Measurements from ENCODE around the gene IFT27.

IFT27 gene

DNA sequence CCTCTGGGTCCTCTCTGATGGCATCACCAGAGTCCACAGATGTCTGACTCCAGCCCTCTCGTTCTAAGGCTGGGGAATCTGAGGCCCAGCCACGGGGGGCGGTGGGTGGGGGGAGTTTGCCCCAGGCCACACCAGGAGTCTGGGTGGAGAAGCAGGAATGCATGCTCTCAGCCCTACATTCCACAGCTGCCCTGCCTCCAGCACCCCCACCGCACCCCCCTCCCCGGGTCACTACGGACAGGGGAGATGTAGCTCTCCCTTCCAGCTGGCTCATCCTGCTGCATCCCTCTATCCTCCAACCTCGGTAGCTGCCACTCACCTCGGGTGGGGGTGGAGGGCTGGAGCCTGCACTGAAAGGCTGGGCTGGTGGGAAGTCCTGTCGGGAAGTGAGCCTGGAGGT, 43.2 kb upstream of the IFT27 start:
- Histone ChIP-seq H3K4me2 (no peak overlapping the region), H3K27ac (no peak overlapping the region), H4K20me1 (ENCODE audit: insufficient read depth) (no peaks in the 10 kb centered on the region), H3K79me2 (ENCODE audit: insufficient read depth, low read depth) (no peaks in the 10 kb centered on the region), H3K9ac (no peak overlapping the region), H3K4me1 (ENCODE audit: low read depth, poor library complexity, severe bottlenecking) (no peaks in the 10 kb centered on the region), H2AFZ (ENCODE audit: low read depth) (no peak overlapping the region), H3K36me3 (ENCODE audit: insufficient read depth) (no peaks in the 10 kb centered on the region), H3K4me3 (IDR thresholded peaks at IDR 0.05; ENCODE audit: insufficient read depth, low read depth, low read length) (no peak overlapping the region), H3K27me3 (ENCODE audit: insufficient read depth, low read depth) (peaks cover 82% of the 10 kb centered on the region)
- TF ChIP-seq, protein P1, sequence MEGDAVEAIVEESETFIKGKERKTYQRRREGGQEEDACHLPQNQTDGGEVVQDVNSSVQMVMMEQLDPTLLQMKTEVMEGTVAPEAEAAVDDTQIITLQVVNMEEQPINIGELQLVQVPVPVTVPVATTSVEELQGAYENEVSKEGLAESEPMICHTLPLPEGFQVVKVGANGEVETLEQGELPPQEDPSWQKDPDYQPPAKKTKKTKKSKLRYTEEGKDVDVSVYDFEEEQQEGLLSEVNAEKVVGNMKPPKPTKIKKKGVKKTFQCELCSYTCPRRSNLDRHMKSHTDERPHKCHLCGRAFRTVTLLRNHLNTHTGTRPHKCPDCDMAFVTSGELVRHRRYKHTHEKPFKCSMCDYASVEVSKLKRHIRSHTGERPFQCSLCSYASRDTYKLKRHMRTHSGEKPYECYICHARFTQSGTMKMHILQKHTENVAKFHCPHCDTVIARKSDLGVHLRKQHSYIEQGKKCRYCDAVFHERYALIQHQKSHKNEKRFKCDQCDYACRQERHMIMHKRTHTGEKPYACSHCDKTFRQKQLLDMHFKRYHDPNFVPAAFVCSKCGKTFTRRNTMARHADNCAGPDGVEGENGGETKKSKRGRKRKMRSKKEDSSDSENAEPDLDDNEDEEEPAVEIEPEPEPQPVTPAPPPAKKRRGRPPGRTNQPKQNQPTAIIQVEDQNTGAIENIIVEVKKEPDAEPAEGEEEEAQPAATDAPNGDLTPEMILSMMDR (conservative IDR thresholded peaks at IDR 0.05; ENCODE audit: low read depth, low read length), result no peak

DNA sequence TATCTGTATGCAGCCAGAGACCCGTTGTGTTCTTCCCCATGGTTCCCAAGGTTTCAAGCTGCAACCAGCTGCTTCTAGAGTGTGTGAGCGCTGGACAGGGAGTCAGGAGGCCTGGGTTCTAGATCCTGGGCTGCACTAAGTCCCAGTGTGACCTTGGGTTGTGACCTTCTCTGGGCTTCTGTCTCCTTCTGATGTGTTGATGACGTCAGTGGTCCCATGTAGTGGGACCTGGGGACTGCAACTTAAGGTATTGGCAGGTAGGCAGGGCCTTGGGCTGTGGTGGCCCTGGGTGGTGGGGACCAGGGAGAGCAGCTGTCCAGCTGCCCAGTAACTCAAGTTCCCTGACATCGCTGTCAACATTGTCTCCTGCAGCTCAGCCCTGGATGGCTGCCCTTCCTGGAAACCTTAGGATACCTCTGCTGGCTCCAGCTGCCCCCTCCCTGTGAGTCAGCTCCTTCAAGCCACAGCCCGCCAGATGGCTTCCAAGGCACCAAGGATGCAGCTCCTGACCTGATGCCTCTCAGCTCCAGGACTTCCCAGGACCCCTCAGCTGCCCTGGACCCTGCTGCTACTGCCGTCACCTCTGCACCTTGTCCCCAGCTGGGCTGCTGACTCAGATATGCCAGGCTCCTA, 42.2 kb upstream of the IFT27 start:
- no peaks in the 10 kb centered on the region for H4K20me1 ChIP-seq (ENCODE audit: insufficient read depth)
- peaks cover 83% of the 10 kb centered on the region for H3K27me3 ChIP-seq (ENCODE audit: insufficient read depth, low read depth)
- no peak overlapping the region for H3K4me3 ChIP-seq (IDR thresholded peaks at IDR 0.05; ENCODE audit: insufficient read depth, low read depth, low read length)
- no peak overlapping the region for H2AFZ ChIP-seq (ENCODE audit: low read depth)
- H3K9ac ChIP-seq, result no peak overlapping the region
- no peak overlapping the region for H3K27ac ChIP-seq
- TF ChIP-seq, protein P1 (conservative IDR thresholded peaks at IDR 0.05; ENCODE audit: low read depth, low read length), result no peak
- no peaks in the 10 kb centered on the region for H3K36me3 ChIP-seq (ENCODE audit: insufficient read depth)
- no peaks in the 10 kb centered on the region for H3K79me2 ChIP-seq (ENCODE audit: insufficient read depth, low read depth)
- no peak overlapping the region for H3K4me2 ChIP-seq
- no peaks in the 10 kb centered on the region for H3K4me1 ChIP-seq (ENCODE audit: low read depth, poor library complexity, severe bottlenecking)

DNA sequence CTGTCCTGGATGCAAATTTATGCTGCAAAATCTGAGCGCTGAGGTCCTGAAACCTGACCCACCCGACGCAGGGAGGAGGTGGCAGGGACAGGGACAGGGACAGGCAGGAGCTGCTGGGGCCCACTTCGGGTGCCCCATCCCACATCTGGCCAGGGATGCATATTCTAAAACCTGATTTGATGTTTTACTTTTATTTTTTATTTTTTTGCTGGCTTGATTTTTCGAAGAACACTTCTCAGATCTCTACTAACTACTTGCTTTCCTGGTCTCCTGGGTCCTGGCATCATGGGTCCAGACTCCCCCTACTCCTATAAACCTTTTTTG, 41.6 kb upstream of the IFT27 start:
- H3K4me1 ChIP-seq (ENCODE audit: low read depth, poor library complexity, severe bottlenecking), result no peaks in the 10 kb centered on the region

DNA sequence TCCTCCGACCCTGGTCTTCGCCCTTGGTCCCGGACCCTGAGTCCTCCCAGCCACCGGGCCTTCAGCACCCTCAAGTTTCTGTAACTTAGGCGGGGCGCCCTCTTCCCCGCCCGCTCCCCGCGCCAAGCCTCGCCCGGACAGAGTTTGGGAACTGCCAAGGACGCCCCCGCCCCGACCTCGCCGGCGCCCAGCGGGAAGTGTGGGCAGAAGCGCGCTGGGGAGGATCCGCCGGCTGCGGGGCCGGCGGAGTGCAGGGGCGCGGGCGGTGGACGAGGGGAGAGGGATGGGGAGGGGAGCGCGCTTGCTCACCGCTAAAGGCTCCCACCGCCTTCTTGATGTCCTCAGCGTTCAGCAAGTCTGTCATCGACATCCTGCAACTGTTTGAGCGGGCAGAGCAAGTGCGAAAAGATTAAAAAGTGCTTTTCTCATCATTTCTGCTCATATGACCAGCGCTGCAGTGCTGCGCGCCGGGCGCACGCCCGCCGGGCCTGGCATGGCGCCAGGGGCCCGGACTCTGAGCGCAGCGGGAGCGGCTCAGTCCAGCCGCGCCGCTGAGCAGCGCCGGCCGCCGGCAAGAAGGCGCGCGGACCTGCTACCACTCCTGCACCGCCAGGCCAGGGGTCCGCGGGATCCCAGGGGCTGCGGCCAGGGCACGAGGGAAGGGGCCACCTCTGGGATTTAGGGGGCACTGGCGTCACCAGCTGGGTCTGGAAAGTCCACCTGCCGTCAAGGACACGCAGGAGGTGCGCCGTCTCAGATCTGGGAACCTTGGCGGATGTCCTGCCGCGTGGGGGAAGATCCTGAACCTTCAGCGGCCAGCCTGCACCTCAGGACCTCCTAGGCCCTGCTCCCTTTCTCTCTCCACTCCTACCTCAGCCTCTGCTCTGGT, 41.0 kb upstream of the IFT27 start, which contains the start of gene PVALB:
PVALB (minus strand) TSS at position 400 of the 889 bp plus-strand sequence; CDS start at position 370, 30 bp downstream.
- H2AFZ ChIP-seq (ENCODE audit: low read depth), result no peak within 1 kb of the TSS
- peaks cover 80% of the 10 kb centered on the region for H3K27me3 ChIP-seq (ENCODE audit: insufficient read depth, low read depth)
- TF ChIP-seq, protein P1 (conservative IDR thresholded peaks at IDR 0.05; ENCODE audit: low read depth, low read length), result no peak
- H3K4me1 ChIP-seq (ENCODE audit: low read depth, poor library complexity, severe bottlenecking), result no peaks in the 10 kb centered on the region
- no peak within 1 kb of the TSS for H3K4me3 ChIP-seq (IDR thresholded peaks at IDR 0.05; ENCODE audit: insufficient read depth, low read depth, low read length)
- no peak within 1 kb of the TSS for H3K9ac ChIP-seq
- no peak within 1 kb of the TSS for H3K27ac ChIP-seq
- no peaks in the 10 kb centered on the region for H4K20me1 ChIP-seq (ENCODE audit: insufficient read depth)
- H3K36me3 ChIP-seq (ENCODE audit: insufficient read depth), result no peaks in the 10 kb centered on the region
- H3K79me2 ChIP-seq (ENCODE audit: insufficient read depth, low read depth), result no peaks in the 10 kb centered on the region
- no peak within 1 kb of the TSS for H3K4me2 ChIP-seq

More for the DNA sequence above, 41.6 kb upstream of the IFT27 start:
- TF ChIP-seq, protein P1 (conservative IDR thresholded peaks at IDR 0.05; ENCODE audit: low read depth, low read length), result no peak
- Histone ChIP-seq H3K27ac (no peak overlapping the region), H3K79me2 (ENCODE audit: insufficient read depth, low read depth) (no peaks in the 10 kb centered on the region), H4K20me1 (ENCODE audit: insufficient read depth) (no peaks in the 10 kb centered on the region), H3K27me3 (ENCODE audit: insufficient read depth, low read depth) (peaks cover 84% of the 10 kb centered on the region), H3K4me3 (IDR thresholded peaks at IDR 0.05; ENCODE audit: insufficient read depth, low read depth, low read length) (no peak overlapping the region), H3K4me2 (no peak overlapping the region), H3K9ac (no peak overlapping the region), H2AFZ (ENCODE audit: low read depth) (no peak overlapping the region), H3K36me3 (ENCODE audit: insufficient read depth) (no peaks in the 10 kb centered on the region)

Measured in KMS-11 (cell line).